Colonic mucosa (tissue), 4 donors: ENCODE measurements around the gene NSMF. TPM values are rescaled to one million over a fixed set of nuclear protein-coding genes. Genes with fewer than 3 reads are reported as not detected.
"Not testable (repeated sequence)": the region's sequence is repeated elsewhere in the genome, so short reads cannot be mapped to it uniquely, and the experiment has no call there.

Experiments used
- DNase-seq: peaks from one replicate; pipeline ENCODE4 v3.0.0-alpha.2; 2020
- H3K27ac ChIP-seq: fragments of 200-600 bp; one replicate; pipeline ENCODE4 v1.8.0; 2021
- H3K27me3 ChIP-seq: fragments of 200-600 bp; one replicate; pipeline ENCODE4 v1.8.0; 2021
- H3K36me3 ChIP-seq: fragments of 200-600 bp; one replicate; pipeline ENCODE4 v1.8.0; 2021
- H3K4me1 ChIP-seq: fragments of 200-600 bp; one replicate; pipeline ENCODE4 v1.8.0; 2021; ENCODE audit warnings: mild to moderate bottlenecking
- H3K4me3 ChIP-seq: fragments of 200-600 bp; one replicate; pipeline ENCODE4 v1.8.0; 2021
- H3K9ac ChIP-seq, 2 donors: one replicate each; pipeline ENCODE4 v1.7.0; 2013; ENCODE audit warnings: control low read depth in 2 of 2, low read depth in 2 of 2, low read length in 2 of 2
- H3K9me3 ChIP-seq: fragments of 200-600 bp; one replicate; pipeline ENCODE4 v1.8.0; 2021
- intact Hi-C: fragments of 100-400 bp; cut with DNase I; formaldehyde crosslinking; loops from one replicate; pipeline ENCODE4 v1.14.1; 2022
- total RNA-seq, 2 donors: library from RNA; stranded (reverse); fragmentation: NEBNext Ultra II Directional in 1 of 2; extraction: Animal tissue kit (Norgen Biotek cat#: 25700) in 1 of 2; gene quantifications; one replicate each; pipeline ENCODE4 v1.2.1, GENCODE V29; 2021
- TF ChIP-seq, protein P1 (sequence below): fragments of 200-600 bp; IDR thresholded peaks from one replicate; pipeline ENCODE4 v1.8.0; 2022; ENCODE audit warnings: antibody characterized with exemption, mild to moderate bottlenecking
- donor health status: healthy.
- donor health status: DM: no; HTN: no; CAD: no.
- donor health status: DM: no; HTN: no; CAD: no.

Gene NSMF
- total RNA-seq, 2 donors from 2014 or later: 33.7 to 47.8 TPM

DNA sequence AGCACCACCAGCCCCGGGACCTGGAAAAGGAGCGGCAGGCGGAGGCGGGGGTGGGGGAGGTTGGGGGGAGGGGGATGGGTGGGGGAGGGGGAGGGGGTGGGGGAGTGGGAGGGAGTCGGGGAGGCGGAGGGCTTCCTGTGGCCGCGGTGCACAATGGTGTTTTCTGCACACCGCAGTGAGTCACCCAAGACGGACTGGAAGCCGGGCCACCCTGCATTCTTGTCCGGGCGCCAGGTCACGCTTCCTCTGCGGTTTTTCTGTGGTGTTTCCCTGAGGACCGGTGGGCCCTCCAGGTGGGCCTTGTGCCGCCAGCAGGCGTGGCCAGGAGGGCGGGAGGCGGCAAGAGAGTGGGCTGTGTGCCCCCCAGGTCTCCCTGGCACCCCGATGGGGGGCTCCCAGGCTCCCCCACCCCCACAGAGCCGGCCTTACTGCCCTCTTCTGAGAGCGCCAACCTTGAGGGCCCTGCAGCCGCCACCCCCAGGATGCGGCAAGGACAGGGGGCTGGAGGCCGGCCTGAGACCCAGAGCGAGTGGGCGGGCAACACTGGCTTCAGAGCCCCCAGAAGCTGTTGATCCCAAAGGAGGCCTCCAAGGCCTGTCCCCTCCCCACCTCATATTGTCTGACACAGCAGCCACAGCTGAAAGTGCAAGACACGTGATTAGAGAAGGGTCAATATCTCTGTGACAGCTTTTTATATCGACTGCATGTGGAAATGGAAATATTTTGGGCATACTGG is 47.3 kb downstream of the NSMF start:
- TF ChIP-seq, protein P1, sequence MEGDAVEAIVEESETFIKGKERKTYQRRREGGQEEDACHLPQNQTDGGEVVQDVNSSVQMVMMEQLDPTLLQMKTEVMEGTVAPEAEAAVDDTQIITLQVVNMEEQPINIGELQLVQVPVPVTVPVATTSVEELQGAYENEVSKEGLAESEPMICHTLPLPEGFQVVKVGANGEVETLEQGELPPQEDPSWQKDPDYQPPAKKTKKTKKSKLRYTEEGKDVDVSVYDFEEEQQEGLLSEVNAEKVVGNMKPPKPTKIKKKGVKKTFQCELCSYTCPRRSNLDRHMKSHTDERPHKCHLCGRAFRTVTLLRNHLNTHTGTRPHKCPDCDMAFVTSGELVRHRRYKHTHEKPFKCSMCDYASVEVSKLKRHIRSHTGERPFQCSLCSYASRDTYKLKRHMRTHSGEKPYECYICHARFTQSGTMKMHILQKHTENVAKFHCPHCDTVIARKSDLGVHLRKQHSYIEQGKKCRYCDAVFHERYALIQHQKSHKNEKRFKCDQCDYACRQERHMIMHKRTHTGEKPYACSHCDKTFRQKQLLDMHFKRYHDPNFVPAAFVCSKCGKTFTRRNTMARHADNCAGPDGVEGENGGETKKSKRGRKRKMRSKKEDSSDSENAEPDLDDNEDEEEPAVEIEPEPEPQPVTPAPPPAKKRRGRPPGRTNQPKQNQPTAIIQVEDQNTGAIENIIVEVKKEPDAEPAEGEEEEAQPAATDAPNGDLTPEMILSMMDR: no peak
- no peaks in the 10 kb centered on the region for H3K9me3 ChIP-seq
- DNase-seq: no peak
- H3K27ac ChIP-seq: peak overlapping the region; percentile 51
- H3K9ac ChIP-seq: peak overlapping the region; percentile 6 to 26
- H3K27me3 ChIP-seq: no peaks in the 10 kb centered on the region
- H3K4me1 ChIP-seq: peaks cover 8% of the 10 kb centered on the region
- no peaks in the 10 kb centered on the region for H3K36me3 ChIP-seq
- no peak overlapping the region for H3K4me3 ChIP-seq
- intact Hi-C loops: no loop called here

DNA sequence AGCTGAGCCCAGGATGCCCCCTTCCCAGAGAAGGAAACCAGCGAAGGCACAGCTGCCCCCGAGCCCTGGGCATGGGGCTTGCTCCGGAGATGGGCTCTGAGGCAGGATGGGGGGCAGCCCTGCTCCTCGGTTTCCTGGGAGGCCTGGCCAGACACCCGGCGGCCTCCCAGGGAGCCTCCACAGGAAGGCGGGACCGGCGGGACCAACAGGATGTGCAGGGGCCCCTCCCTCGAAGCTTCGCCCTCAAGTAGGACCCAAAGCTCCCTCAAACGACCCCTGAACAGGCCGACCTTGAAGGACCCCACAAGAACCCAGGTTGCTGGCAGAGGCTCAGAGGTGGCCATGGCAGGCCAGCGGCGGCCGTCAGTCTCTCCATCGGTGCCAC is 47.9 kb downstream of the NSMF start:
- H3K27ac ChIP-seq: no peak overlapping the region
- H3K9me3 ChIP-seq: no peaks in the 10 kb centered on the region
- no peaks in the 10 kb centered on the region for H3K36me3 ChIP-seq
- TF ChIP-seq, protein P1: no peak
- H3K9ac ChIP-seq: no peak overlapping the region
- peaks cover 13% of the 10 kb centered on the region for H3K4me1 ChIP-seq
- H3K4me3 ChIP-seq: no peak overlapping the region
- intact Hi-C loops: no loop called here
- no peak for DNase-seq
- H3K27me3 ChIP-seq: no peaks in the 10 kb centered on the region

DNA sequence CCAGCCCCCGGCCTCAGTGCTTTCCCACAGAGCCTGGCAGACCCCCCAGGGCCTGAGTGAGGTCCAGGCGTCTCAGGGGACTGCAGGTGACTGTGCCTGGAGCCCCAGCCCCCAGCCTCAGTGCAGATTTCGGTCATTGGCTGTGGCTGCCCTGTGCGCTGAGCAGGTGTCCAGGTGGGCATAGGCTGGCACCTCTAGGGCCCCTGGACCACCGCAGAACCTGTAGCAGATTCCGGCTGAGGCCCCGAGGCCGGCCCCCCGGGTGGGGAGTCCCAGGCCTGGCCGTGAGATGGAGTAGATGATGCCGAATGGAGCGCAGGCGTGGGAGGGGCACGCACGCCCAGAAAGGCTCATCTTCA is 48.3 kb downstream of the NSMF start:
- H3K27ac ChIP-seq: no peak overlapping the region
- H3K9ac ChIP-seq: no peak overlapping the region
- no peak for DNase-seq
- no peaks in the 10 kb centered on the region for H3K27me3 ChIP-seq
- intact Hi-C loops: no loop called here
- no peaks in the 10 kb centered on the region for H3K9me3 ChIP-seq
- no peaks in the 10 kb centered on the region for H3K36me3 ChIP-seq
- peaks cover 16% of the 10 kb centered on the region for H3K4me1 ChIP-seq
- TF ChIP-seq, protein P1: no peak
- H3K4me3 ChIP-seq: no peak overlapping the region

DNA sequence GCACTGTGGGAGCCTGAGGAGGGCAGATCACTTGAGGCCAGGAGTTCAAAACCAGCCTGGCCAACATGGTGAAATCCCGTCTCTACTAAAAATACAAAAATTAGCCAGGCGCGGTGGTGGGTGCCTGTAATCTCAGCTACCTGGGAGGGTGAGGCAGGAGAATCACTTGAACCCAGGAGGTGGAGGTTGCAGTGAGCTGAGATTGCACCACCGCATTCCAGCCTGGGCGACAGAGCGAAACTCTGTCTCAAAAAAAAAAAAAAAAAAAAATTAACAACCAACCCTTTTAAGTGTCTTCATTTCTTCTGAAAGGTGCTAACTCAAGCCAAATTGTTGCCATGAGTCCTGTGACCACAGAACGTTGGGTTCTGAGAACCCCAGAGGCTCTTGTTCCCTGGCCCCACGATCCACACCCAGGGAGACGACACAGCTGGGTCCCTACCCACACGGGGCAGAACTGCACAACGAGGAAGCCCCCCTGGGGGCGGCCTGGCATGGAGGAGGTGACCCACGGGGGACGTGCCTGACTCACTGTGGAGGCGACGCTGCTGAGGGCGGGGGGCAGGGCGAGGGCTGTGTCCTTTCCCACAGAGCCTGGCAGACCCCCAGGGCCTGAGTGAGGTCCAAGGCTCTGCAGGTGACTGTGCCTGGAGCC is 48.8 kb downstream of the NSMF start:
- intact Hi-C loops, H3K27me3 ChIP-seq, H3K9me3 ChIP-seq, H3K9ac ChIP-seq, H3K36me3 ChIP-seq, DNase-seq, H3K4me3 ChIP-seq, H3K27ac ChIP-seq: not testable (repeated sequence)
- H3K4me1 ChIP-seq: peaks cover 16% of the 10 kb centered on the region

DNA sequence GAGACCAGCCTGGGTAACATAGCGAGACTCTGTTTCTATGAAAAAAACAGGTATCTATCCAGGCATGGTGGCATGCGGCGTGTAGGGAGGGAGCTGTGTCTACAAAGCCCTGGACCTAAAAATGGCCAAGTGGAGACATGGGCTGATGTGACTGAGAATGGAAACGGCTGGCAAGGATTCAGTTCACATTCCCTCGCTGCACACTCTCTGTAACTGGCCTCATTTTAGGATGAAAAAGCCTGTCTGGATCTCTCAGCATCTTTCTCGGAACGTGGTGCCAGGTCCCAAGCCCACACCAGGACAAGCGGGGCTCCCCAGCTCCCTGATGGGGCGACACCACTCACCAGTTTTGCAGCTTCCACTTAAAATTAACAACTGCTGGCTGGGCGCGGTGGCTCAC is 49.6 kb downstream of the NSMF start:
- Histone ChIP-seq H3K4me3 (no peak overlapping the region), H3K36me3 (no peaks in the 10 kb centered on the region), H3K4me1 (peaks cover 22% of the 10 kb centered on the region), H3K27me3 (no peaks in the 10 kb centered on the region), H3K27ac (no peak overlapping the region), H3K9me3 (no peaks in the 10 kb centered on the region), H3K9ac (no peak overlapping the region)
- TF ChIP-seq, protein P1: no peak
- no peak for DNase-seq
- intact Hi-C loops: loop anchor here (5.0 kb wide), 1 partner anchor 107 kb away; the partner anchor contains the start of gene NRARP
